HepG2 (cell line): ENCODE results near the gene SCN2A. TPM values are rescaled to one million over a fixed set of nuclear protein-coding genes. Genes with fewer than 3 reads are reported as not detected.
"Not testable (repeated sequence)": the region's sequence is repeated elsewhere in the genome, so short reads cannot be mapped to it uniquely, and the experiment has no call there.

Experiments
- ATAC-seq: fragments of 200-7000 bp; cut with Tn5 transposase; 3 replicates; pipeline ENCODE4 v1.9.1; 2020; ENCODE audit warnings: mild to moderate bottlenecking, moderate library complexity
- BruUV-seq: library from RNA; stranded (reverse); fragments of 400-500 nt; replicated peaks from 2 replicates; lab custom pipeline; 2021; lab: Mats Ljungman, UMichigan
- CTCF ChIA-PET: fragments of 300-600 bp; formaldehyde crosslinking; extraction: SDS; loops from one replicate; lab custom pipeline; 2021; ENCODE audit warnings: low total read pairs, inconsistent platforms, low intra/inter-chr PET ratio; lab: Yijun Ruan, JAX
- POLR2A ChIA-PET: fragments of 350-600 bp; sonication (Branson Sonifier 250); formaldehyde crosslinking; loops from one replicate; lab custom pipeline; 2020; ENCODE audit warnings: antibody characterized with exemption, inconsistent platforms; lab: Yijun Ruan, JAX
- DNase-seq: peaks from one replicate; pipeline ENCODE4 v3.0.0-alpha.2; 2015; ENCODE audit warnings: low spot score
- FAIRE-seq: peaks from 3 replicates; lab custom pipeline; 2011; peaks lifted over from hg19 to GRCh38; lab: Jason Lieb, UNC
- H2AFZ ChIP-seq: one replicate; pipeline ENCODE4 v1.6.1; 2011; ENCODE audit warnings: low read length, inconsistent platforms
- H3K27ac ChIP-seq: fragments of 300-600 bp; 3 replicates; pipeline ENCODE4 v1.8.0; 2011; ENCODE audit warnings: mixed run types, mild to moderate bottlenecking, mixed read lengths, low read length, inconsistent platforms; ENCODE audit not compliant: insufficient read depth; ENCODE audit errors: extremely low read length
- H3K27me3 ChIP-seq, 2 experiments: fragments of 200-600 bp in 1 of 2; 2 replicates in 1 of 2; 3 replicates in 1 of 2; pipeline versions ENCODE4 v1.6.0 to v1.8.0; 2011; ENCODE audit warnings: low read length in 2 of 2, mild to moderate bottlenecking in 2 of 2, moderate library complexity in 2 of 2, inconsistent platforms in 1 of 2; ENCODE audit not compliant: insufficient read depth in 2 of 2, control insufficient read depth in 1 of 2
- H3K36me3 ChIP-seq, 2 experiments: fragments of 200-600 bp in 1 of 2; replicated peaks in 1 of 2; 2 replicates in 1 of 2; 3 replicates in 1 of 2; pipeline versions ENCODE4 v1.5.1 to v1.8.0; 2011; ENCODE audit warnings: low read length in 2 of 2, inconsistent platforms in 1 of 2; ENCODE audit not compliant: insufficient read depth in 2 of 2, control insufficient read depth in 1 of 2
- H3K4me1 ChIP-seq: 2 replicates; pipeline ENCODE4 v1.5.1; 2012; ENCODE audit warnings: low read length, inconsistent platforms; ENCODE audit not compliant: insufficient read depth
- H3K4me2 ChIP-seq: 2 replicates; pipeline ENCODE4 v1.6.0; 2011; ENCODE audit warnings: low read depth, low read length, inconsistent platforms
- H3K4me3 ChIP-seq, 3 experiments: fragments of 200-600 bp in 1 of 3; sonication (generic), shearing (Covaris generic) in 1 of 3; replicated peaks in 1 of 3; 2 replicates each; pipeline ENCODE4 v1.5.1; 2011 to 2016; ENCODE audit warnings: low read length in 3 of 3, inconsistent platforms in 2 of 3, low read depth in 2 of 3, mild to moderate bottlenecking in 2 of 3, control low read depth in 1 of 3, mixed read lengths in 1 of 3; ENCODE audit not compliant: insufficient read depth in 1 of 3
- H3K79me2 ChIP-seq: one replicate; pipeline ENCODE4 v1.6.1; 2011; ENCODE audit warnings: low read length, inconsistent platforms; ENCODE audit not compliant: insufficient read depth
- H3K9ac ChIP-seq: 2 replicates; pipeline ENCODE4 v1.6.0; 2011; ENCODE audit warnings: mild to moderate bottlenecking, low read depth, low read length, inconsistent platforms; ENCODE audit not compliant: insufficient read depth
- H3K9me3 ChIP-seq: 2 replicates; pipeline ENCODE4 v1.5.1; 2012; ENCODE audit warnings: mild to moderate bottlenecking, low read length
- H4K20me1 ChIP-seq: 2 replicates; pipeline ENCODE4 v1.6.0; 2011; ENCODE audit warnings: inconsistent platforms, mild to moderate bottlenecking, low read length, moderate library complexity; ENCODE audit not compliant: insufficient read depth
- ATF1 ChIP-seq: IDR thresholded peaks from 2 replicates; pipeline ENCODE4 v1.6.1; 2016; ENCODE audit warnings: mild to moderate bottlenecking, control low read depth
- BRD4 ChIP-seq: sonication (generic); formaldehyde crosslinking; IDR thresholded peaks from 2 replicates; pipeline ENCODE4 v1.4.0; 2020; ENCODE audit warnings: missing genetic modification reagents
- HMG20B ChIP-seq: conservative IDR thresholded peaks from 2 replicates; pipeline ENCODE4 v1.6.1; 2016; ENCODE audit warnings: missing genetic modification reagents, missing compliant biosample characterization
- MIXL1 ChIP-seq: IDR thresholded peaks from 2 replicates; pipeline ENCODE4 v1.6.1; 2016
- NFE2L1 ChIP-seq: sonication (generic); formaldehyde crosslinking; IDR thresholded peaks from 2 replicates; pipeline ENCODE4 v1.4.0; 2020; ENCODE audit warnings: missing genetic modification reagents, mild to moderate bottlenecking, borderline replicate concordance
- NR1H2 ChIP-seq: sonication (generic); formaldehyde crosslinking; IDR thresholded peaks from 2 replicates; pipeline ENCODE4 v1.8.1; 2022; ENCODE audit warnings: low read depth, missing genetic modification reagents, borderline replicate concordance
- NR2C2 ChIP-seq: sonication (generic); formaldehyde crosslinking; IDR thresholded peaks from 2 replicates; pipeline ENCODE4 v1.4.0; 2020; ENCODE audit warnings: missing genetic modification reagents, mild to moderate bottlenecking, moderate library complexity, borderline replicate concordance
- SP4 ChIP-seq: sonication (generic); formaldehyde crosslinking; IDR thresholded peaks from 2 replicates; pipeline ENCODE4 v1.8.1; 2023; ENCODE audit warnings: mild to moderate bottlenecking, missing genetic modification reagents
- ZBTB42 ChIP-seq: sonication (generic); formaldehyde crosslinking; IDR thresholded peaks from 2 replicates; pipeline ENCODE4 v1.5.0; 2020; ENCODE audit warnings: mild to moderate bottlenecking, missing genetic modification reagents
- ZNF501 ChIP-seq: sonication (generic); formaldehyde crosslinking; IDR thresholded peaks from 2 replicates; pipeline ENCODE4 v1.5.1; 2020; ENCODE audit warnings: mild to moderate bottlenecking, moderate library complexity, missing genetic modification reagents
- WGBS: methylation state at CpG from one replicate; pipeline ENCODE4 v1.1.6; 2017; ENCODE audit warnings: low lambda C conversion rate; 5-methylcytosine and 5-hydroxymethylcytosine counted together
- in situ Hi-C: cut with HindIII; loops from 2 replicates; pipeline ENCODE4 v1.10.0; 2017; ENCODE audit warnings: low pct_unique_long_range_greater_than_20kb; ENCODE audit not compliant: extremely low pct_ligation_motif_present
- intact Hi-C: fragments of 100-400 bp; cut with micrococcal nuclease; formaldehyde crosslinking; loops from one replicate; pipeline ENCODE4 v1.10.0; 2022; ENCODE audit not compliant: unreplicated experiment
- polyA plus RNA-seq, 8 experiments: library from polyadenylated mRNA; depleted of rRNA in 3 of 8; stranded (reverse) in 7 of 8; unstranded in 1 of 8; fragments of >200 nt; fragmentation: Illumina TruSeq in 4 of 8; extraction: Trizol in 4 of 8; gene quantifications; 2 replicates each; pipeline versions ENCODE4 v1.2.1 to v1.2.3, GENCODE V29; 2011 to 2016; ENCODE audit warnings: low read depth in 4 of 8, missing spikeins in 1 of 8, mixed read lengths in 1 of 8; ENCODE audit not compliant: insufficient read depth in 1 of 8
- total RNA-seq, 5 experiments: library from RNA; depleted of rRNA; stranded (reverse); fragments of >200 nt; fragmentation: Illumina TruSeq; extraction: Trizol; gene quantifications; 2 replicates each; pipeline ENCODE4 v1.2.3, GENCODE V29; 2016; ENCODE audit warnings: low read depth in 1 of 5
- TF ChIP-seq, protein P1 (sequence below): sonication (generic); formaldehyde crosslinking; IDR thresholded peaks from 2 replicates; pipeline ENCODE4 v1.5.1; 2020; ENCODE audit warnings: missing genetic modification reagents, mild to moderate bottlenecking, borderline replicate concordance
- TF ChIP-seq, protein P2 (sequence below): sonication (generic); formaldehyde crosslinking; IDR thresholded peaks from 2 replicates; pipeline ENCODE4 v1.8.0; 2022; ENCODE audit warnings: missing genetic modification reagents, mild to moderate bottlenecking, moderate library complexity, borderline replicate concordance
- TF ChIP-seq, protein P3 (sequence below): sonication (generic); formaldehyde crosslinking; IDR thresholded peaks from 2 replicates; pipeline ENCODE4 v1.9.0; 2021; ENCODE audit warnings: mild to moderate bottlenecking, missing genetic modification reagents

SCN2A gene
- total and polyA plus RNA-seq, 2 of the 13 experiments (the other 11 are each of a cell fraction or from before 2014, with no cell fraction given) = 0.20 to 0.30 TPM

DNA sequence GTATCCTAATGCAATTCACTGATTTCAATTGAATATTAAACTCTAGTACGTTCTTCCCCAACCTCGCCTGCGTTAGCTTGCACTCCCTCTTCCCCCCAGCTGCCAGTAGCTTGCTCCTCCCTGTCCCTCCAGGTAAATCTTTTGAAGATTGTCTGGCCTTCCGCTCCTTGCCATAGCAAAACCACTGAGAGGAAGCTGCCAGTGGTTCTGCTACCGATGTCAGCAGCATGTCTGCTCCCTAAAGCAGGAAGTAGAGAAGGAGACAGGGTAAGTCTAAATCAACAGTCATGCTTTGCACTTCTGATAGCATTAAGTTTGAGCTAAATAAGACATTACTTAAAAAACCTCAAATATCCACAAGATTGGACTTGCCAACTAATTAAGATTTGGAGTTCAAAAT is 89.1 kb downstream of the SCN2A start (continued):
- TF ChIP-seq NR2C2 (CRISPR knock-in tag) (no peak), HMG20B (CRISPR knock-in tag) (no peak), ZNF501 (no peak), BRD4 (CRISPR knock-in tag) (no peak), ZBTB42 (CRISPR knock-in tag) (no peak), ATF1 (CRISPR knock-in tag) (no peak), NR1H2 (CRISPR knock-in tag) (no peak), SP4 (no peak), MIXL1 (CRISPR knock-in tag) (no peak), NFE2L1 (CRISPR knock-in tag) (no peak)
- TF ChIP-seq, protein P1, sequence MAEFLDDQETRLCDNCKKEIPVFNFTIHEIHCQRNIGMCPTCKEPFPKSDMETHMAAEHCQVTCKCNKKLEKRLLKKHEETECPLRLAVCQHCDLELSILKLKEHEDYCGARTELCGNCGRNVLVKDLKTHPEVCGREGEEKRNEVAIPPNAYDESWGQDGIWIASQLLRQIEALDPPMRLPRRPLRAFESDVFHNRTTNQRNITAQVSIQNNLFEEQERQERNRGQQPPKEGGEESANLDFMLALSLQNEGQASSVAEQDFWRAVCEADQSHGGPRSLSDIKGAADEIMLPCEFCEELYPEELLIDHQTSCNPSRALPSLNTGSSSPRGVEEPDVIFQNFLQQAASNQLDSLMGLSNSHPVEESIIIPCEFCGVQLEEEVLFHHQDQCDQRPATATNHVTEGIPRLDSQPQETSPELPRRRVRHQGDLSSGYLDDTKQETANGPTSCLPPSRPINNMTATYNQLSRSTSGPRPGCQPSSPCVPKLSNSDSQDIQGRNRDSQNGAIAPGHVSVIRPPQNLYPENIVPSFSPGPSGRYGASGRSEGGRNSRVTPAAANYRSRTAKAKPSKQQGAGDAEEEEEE (CRISPR knock-in tag) = no peak
- TF ChIP-seq, protein P2, sequence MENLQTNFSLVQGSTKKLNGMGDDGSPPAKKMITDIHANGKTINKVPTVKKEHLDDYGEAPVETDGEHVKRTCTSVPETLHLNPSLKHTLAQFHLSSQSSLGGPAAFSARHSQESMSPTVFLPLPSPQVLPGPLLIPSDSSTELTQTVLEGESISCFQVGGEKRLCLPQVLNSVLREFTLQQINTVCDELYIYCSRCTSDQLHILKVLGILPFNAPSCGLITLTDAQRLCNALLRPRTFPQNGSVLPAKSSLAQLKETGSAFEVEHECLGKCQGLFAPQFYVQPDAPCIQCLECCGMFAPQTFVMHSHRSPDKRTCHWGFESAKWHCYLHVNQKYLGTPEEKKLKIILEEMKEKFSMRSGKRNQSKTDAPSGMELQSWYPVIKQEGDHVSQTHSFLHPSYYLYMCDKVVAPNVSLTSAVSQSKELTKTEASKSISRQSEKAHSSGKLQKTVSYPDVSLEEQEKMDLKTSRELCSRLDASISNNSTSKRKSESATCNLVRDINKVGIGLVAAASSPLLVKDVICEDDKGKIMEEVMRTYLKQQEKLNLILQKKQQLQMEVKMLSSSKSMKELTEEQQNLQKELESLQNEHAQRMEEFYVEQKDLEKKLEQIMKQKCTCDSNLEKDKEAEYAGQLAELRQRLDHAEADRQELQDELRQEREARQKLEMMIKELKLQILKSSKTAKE (CRISPR knock-in tag) = no peak
- TF ChIP-seq, protein P3, sequence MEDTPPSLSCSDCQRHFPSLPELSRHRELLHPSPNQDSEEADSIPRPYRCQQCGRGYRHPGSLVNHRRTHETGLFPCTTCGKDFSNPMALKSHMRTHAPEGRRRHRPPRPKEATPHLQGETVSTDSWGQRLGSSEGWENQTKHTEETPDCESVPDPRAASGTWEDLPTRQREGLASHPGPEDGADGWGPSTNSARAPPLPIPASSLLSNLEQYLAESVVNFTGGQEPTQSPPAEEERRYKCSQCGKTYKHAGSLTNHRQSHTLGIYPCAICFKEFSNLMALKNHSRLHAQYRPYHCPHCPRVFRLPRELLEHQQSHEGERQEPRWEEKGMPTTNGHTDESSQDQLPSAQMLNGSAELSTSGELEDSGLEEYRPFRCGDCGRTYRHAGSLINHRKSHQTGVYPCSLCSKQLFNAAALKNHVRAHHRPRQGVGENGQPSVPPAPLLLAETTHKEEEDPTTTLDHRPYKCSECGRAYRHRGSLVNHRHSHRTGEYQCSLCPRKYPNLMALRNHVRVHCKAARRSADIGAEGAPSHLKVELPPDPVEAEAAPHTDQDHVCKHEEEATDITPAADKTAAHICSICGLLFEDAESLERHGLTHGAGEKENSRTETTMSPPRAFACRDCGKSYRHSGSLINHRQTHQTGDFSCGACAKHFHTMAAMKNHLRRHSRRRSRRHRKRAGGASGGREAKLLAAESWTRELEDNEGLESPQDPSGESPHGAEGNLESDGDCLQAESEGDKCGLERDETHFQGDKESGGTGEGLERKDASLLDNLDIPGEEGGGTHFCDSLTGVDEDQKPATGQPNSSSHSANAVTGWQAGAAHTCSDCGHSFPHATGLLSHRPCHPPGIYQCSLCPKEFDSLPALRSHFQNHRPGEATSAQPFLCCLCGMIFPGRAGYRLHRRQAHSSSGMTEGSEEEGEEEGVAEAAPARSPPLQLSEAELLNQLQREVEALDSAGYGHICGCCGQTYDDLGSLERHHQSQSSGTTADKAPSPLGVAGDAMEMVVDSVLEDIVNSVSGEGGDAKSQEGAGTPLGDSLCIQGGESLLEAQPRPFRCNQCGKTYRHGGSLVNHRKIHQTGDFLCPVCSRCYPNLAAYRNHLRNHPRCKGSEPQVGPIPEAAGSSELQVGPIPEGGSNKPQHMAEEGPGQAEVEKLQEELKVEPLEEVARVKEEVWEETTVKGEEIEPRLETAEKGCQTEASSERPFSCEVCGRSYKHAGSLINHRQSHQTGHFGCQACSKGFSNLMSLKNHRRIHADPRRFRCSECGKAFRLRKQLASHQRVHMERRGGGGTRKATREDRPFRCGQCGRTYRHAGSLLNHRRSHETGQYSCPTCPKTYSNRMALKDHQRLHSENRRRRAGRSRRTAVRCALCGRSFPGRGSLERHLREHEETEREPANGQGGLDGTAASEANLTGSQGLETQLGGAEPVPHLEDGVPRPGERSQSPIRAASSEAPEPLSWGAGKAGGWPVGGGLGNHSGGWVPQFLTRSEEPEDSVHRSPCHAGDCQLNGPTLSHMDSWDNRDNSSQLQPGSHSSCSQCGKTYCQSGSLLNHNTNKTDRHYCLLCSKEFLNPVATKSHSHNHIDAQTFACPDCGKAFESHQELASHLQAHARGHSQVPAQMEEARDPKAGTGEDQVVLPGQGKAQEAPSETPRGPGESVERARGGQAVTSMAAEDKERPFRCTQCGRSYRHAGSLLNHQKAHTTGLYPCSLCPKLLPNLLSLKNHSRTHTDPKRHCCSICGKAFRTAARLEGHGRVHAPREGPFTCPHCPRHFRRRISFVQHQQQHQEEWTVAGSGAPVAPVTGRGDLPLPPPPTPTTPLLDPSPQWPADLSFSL (CRISPR knock-in tag) = no peak

DNA sequence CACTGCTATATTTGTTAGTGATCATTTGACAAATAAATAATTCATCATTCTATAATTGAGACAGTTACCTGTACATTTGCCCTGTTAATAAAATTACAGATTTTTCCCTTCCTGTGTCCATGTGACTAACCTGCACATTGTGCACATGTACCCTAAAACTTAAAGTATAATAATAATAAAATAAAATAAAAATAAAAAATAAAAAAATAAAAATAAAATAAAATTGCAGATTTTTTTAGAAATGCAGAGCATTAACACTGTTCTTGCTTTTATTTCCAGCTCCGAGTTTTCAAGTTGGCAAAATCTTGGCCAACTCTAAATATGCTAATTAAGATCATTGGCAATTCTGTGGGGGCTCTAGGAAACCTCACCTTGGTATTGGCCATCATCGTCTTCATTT is 105.1 kb downstream of the SCN2A start:
- intact Hi-C loops, BruUV-seq: not testable (repeated sequence)

More for the DNA sequence above, 105.1 kb downstream of the SCN2A start:
- DNase-seq, H3K4me1 ChIP-seq, POLR2A ChIA-PET, H2AFZ ChIP-seq, FAIRE-seq, H3K79me2 ChIP-seq, H3K9me3 ChIP-seq, CTCF ChIA-PET, in situ Hi-C loops, H3K4me2 ChIP-seq, H3K27ac ChIP-seq, H3K36me3 ChIP-seq, H4K20me1 ChIP-seq, H3K27me3 ChIP-seq, H3K9ac ChIP-seq, H3K4me3 ChIP-seq, ATAC-seq: not testable (repeated sequence)
- 2% methylated on average over 2 of the region's 2 CpGs for WGBS
